HG03108 (cell line): ENCODE results near the gene SYNPO2.
"Not testable (repeated sequence)": the region's sequence is repeated elsewhere in the genome, so short reads cannot be mapped to it uniquely, and the experiment has no call there.

Experiments used
- ATAC-seq: cut with Tn5 transposase; IDR thresholded peaks from one replicate; pipeline ENCODE4 v1.9.1; 2021; ENCODE audit warnings: moderate library complexity; ENCODE audit not compliant: unreplicated experiment

The SYNPO2 gene

GRCh38 chr4:119053997-119054396 is 165.3 kb downstream of the SYNPO2 start:
- ATAC-seq = no peak

- no peak for ATAC-seq
Measured at GRCh38 chr4:119057417-119057816, 168.8 kb downstream of the SYNPO2 start.

GRCh38 chr4:119059221-119059620 is 170.6 kb downstream of the SYNPO2 start:
- ATAC-seq = no peak

GRCh38 chr4:119067125-119067524 is 178.5 kb downstream of the SYNPO2 start:
- not testable (repeated sequence) for ATAC-seq

GRCh38 chr4:119067670-119068360 is 179.2 kb downstream of the SYNPO2 start:
- ATAC-seq = not testable (repeated sequence)

- no peak for ATAC-seq
Measured at GRCh38 chr4:119068529-119068962, 179.9 kb downstream of the SYNPO2 start.

GRCh38 chr4:119070301-119070700 is 181.6 kb downstream of the SYNPO2 start:
- no peak for ATAC-seq

- no peak for ATAC-seq
Measured at GRCh38 chr4:119080721-119081541, 192.3 kb downstream of the SYNPO2 start.

- no peak for ATAC-seq
Measured at GRCh38 chr4:119081542-119081859, 192.8 kb downstream of the SYNPO2 start.

- no peak for ATAC-seq
Measured at GRCh38 chr4:119081943-119082342, 193.3 kb downstream of the SYNPO2 start.

- no peak for ATAC-seq
Measured at GRCh38 chr4:119082661-119083060, 194.0 kb downstream of the SYNPO2 start.

GRCh38 chr4:119084513-119084912 is 195.9 kb downstream of the SYNPO2 start:
- no peak for ATAC-seq

GRCh38 chr4:119087121-119087520 is 198.5 kb downstream of the SYNPO2 start:
- ATAC-seq = no peak

GRCh38 chr4:119087656-119088055 is 199.0 kb downstream of the SYNPO2 start:
- ATAC-seq = no peak

- no peak for ATAC-seq
Measured at GRCh38 chr4:119093042-119093827, 204.6 kb downstream of the SYNPO2 start.

GRCh38 chr4:119097282-119097900 is 208.7 kb downstream of the SYNPO2 start:
- ATAC-seq = no peak

- ATAC-seq = no peak
Measured at GRCh38 chr4:119098306-119098705, 209.7 kb downstream of the SYNPO2 start.

GRCh38 chr4:119099227-119099810 is 210.7 kb downstream of the SYNPO2 start:
- ATAC-seq = no peak

- ATAC-seq = no peak
Measured at GRCh38 chr4:119100655-119101054, 212.0 kb downstream of the SYNPO2 start.

GRCh38 chr4:119103263-119103662 is 214.6 kb downstream of the SYNPO2 start:
- ATAC-seq = no peak
